Esophagus squamous epithelium (tissue), 5 donors: ENCODE results near the gene ANKRD35. TPM values are rescaled to one million over a fixed set of nuclear protein-coding genes. Genes with fewer than 3 reads are reported as not detected.

Experiments
- DNase-seq: peaks from one replicate; lab custom pipeline; 2025; lab: John Stamatoyannopoulos, UW
- H3K27ac ChIP-seq, 4 donors: fragments of 200-600 bp; sonication (generic); one replicate each; pipeline ENCODE4 v1.5.1; 2016 to 2019; ENCODE audit warnings: mild to moderate bottlenecking in 1 of 4
- H3K27me3 ChIP-seq, 4 donors: fragments of 200-600 bp; sonication (generic); 1 replicate in 3 of 4; 2 replicates in 1 of 4; pipeline versions ENCODE4 v1.5.1 to v1.6.0; 2017 to 2021; ENCODE audit warnings: antibody characterized with exemption in 1 of 4
- H3K36me3 ChIP-seq, 3 donors: fragments of 200-600 bp; sonication (generic); one replicate each; pipeline ENCODE4 v1.5.1; 2016 to 2019
- H3K4me1 ChIP-seq, 3 donors: fragments of 200-600 bp; sonication (generic); one replicate each; pipeline ENCODE4 v1.5.1; 2017 to 2019
- H3K4me3 ChIP-seq, 4 donors: fragments of 200-600 bp; sonication (generic); 1 replicate in 3 of 4; 2 replicates in 1 of 4; pipeline ENCODE4 v1.5.1; 2016 to 2019; ENCODE audit warnings: mild to moderate bottlenecking in 2 of 4, moderate library complexity in 1 of 4
- H3K9me3 ChIP-seq, 3 donors: fragments of 200-600 bp; sonication (generic); one replicate each; pipeline ENCODE4 v1.5.1; 2016 to 2019
- CTCF ChIP-seq, 6 experiments: fragments of 450-650 bp in 4 of 6; fragments of 200-600 bp in 2 of 6; sonication (generic) in 2 of 6; IDR thresholded peaks; one replicate each; pipeline ENCODE4 v1.5.1; 2016 to 2019; ENCODE audit warnings: antibody characterized with exemption in 6 of 6, mild to moderate bottlenecking in 4 of 6, moderate library complexity in 4 of 6
- POLR2A ChIP-seq, 4 donors: fragments of 450-650 bp; IDR thresholded peaks; one replicate each; pipeline ENCODE4 v1.6.1; 2017; ENCODE audit warnings: antibody characterized with exemption in 4 of 4, mild to moderate bottlenecking in 4 of 4, moderate library complexity in 3 of 4
- WGBS, 2 donors: methylation state at CpG; one replicate each; pipeline ENCODE4 v1.1.5; 2018; 5-methylcytosine and 5-hydroxymethylcytosine counted together
- intact Hi-C: fragments of 100-400 bp; cut with DNase I; formaldehyde crosslinking; loops from one replicate; pipeline ENCODE4 v1.15.0; 2022
- total RNA-seq, 4 donors: library from RNA; depleted of rRNA; stranded (reverse); fragments of >200 nt; gene quantifications; one replicate each; pipeline ENCODE4 v1.1.0, GENCODE V29; 2016
- donor health status: DM: yes; HTN: yes; CAD: no.

ANKRD35 gene
- total RNA-seq, 4 donors from 2014 or later: 9.0 to 22.4 (median 10.9) TPM

GRCh38 chr1:145863282-145864018 is 22.2 kb downstream of the ANKRD35 start:
- H3K27me3 ChIP-seq: no peaks in the 10 kb centered on the region
- TF ChIP-seq POLR2A (IDR thresholded peaks at IDR 0.05): no peak
- no peak for TF ChIP-seq CTCF (IDR thresholded peaks at IDR 0.05)
- no peak overlapping the region for H3K4me3 ChIP-seq
- no peak for DNase-seq
- H3K4me1 ChIP-seq: peaks cover 4 to 8% (median 7%) of the 10 kb centered on the region in 3 donors
- peaks cover 0 to 35% (median 0%) of the 10 kb centered on the region in 3 donors for H3K36me3 ChIP-seq
- intact Hi-C loops: no loop called here
- no peaks in the 10 kb centered on the region for H3K9me3 ChIP-seq
- no peak overlapping the region for H3K27ac ChIP-seq
- 67 to 69% methylated on average over 5 of the region's 5 CpGs for WGBS, 2 donors

- Histone ChIP-seq H3K27me3 (no peaks in the 10 kb centered on the region), H3K4me3 (peak overlapping the region; percentile 70 to 90 (median 85)), H3K9me3 (no peaks in the 10 kb centered on the region), H3K27ac (peak overlapping the region; percentile 89 to 98 (median 96)), H3K36me3 (peaks cover 15 to 29% (median 26%) of the 10 kb centered on the region in 3 donors), H3K4me1 (peaks cover 14 to 23% (median 18%) of the 10 kb centered on the region in 3 donors)
- WGBS, 2 donors: 1 to 2% methylated on average over 16 of the region's 41 CpGs
- intact Hi-C loops: no loop called here
- TF ChIP-seq CTCF (IDR thresholded peaks at IDR 0.05) (peak in 2 of 6 experiments; percentile 13 to 25), POLR2A (IDR thresholded peaks at IDR 0.05) (peak in 2 of 4 donors; percentile 80 to 87)
- DNase-seq: no peak
Observed at GRCh38 chr1:145859491-145860023, 26.1 kb downstream of the ANKRD35 start.

GRCh38 chr1:145858901-145859490 is 26.7 kb downstream of the ANKRD35 start, which contains the start of gene PIAS3:
TSS of gene PIAS3 (minus strand) at chr1:145859081. CDS start at chr1:145858990, 91 bp downstream.
- 0% methylated on average over 4 to 7 of the region's 42 CpGs for WGBS, 2 donors
- intact Hi-C loops: no loop called here
- TF ChIP-seq POLR2A (IDR thresholded peaks at IDR 0.05) (peak in 3 of 4 donors; percentile 22 to 80 (median 73)), CTCF (IDR thresholded peaks at IDR 0.05) (peak in 1 of 6 experiments; percentile 17)
- DNase-seq: peak; percentile 74
- no peaks in the 10 kb centered on the region for H3K9me3 ChIP-seq
- H3K27me3 ChIP-seq: no peaks in the 10 kb centered on the region
- H3K36me3 ChIP-seq: peaks cover 21 to 34% (median 26%) of the 10 kb centered on the region in 3 donors
- H3K4me1 ChIP-seq: peaks cover 14 to 23% (median 18%) of the 10 kb centered on the region in 3 donors
- H3K27ac ChIP-seq: peak within 1 kb of the TSS; percentile 89 to 98 (median 96)
- H3K4me3 ChIP-seq: peak within 1 kb of the TSS; percentile 70 to 90 (median 85)

GRCh38 chr1:145858238-145858900 is 27.3 kb downstream of the ANKRD35 start:
- Histone ChIP-seq H3K4me3 (peak overlapping the region; percentile 70 to 90 (median 85)), H3K9me3 (no peaks in the 10 kb centered on the region), H3K4me1 (peaks cover 14 to 23% (median 18%) of the 10 kb centered on the region in 3 donors), H3K36me3 (peaks cover 26 to 40% (median 27%) of the 10 kb centered on the region in 3 donors), H3K27me3 (no peaks in the 10 kb centered on the region), H3K27ac (peak overlapping the region; percentile 89 to 98 (median 96))
- peak; percentile 19 for DNase-seq
- no peak for TF ChIP-seq CTCF (IDR thresholded peaks at IDR 0.05)
- TF ChIP-seq POLR2A (IDR thresholded peaks at IDR 0.05): no peak
- intact Hi-C loops: no loop called here
- WGBS, 2 donors: 1 to 2% methylated on average over 18 to 24 of the region's 35 CpGs
